GM12875 (cell line): ENCODE results near the gene MED27.
"Not testable (repeated sequence)": the region's sequence is repeated elsewhere in the genome, so short reads cannot be mapped to it uniquely, and the experiment has no call there.

Experiments used
- H3K4me3 ChIP-seq: one replicate; pipeline ENCODE4 v1.5.1; 2011; ENCODE audit warnings: low read depth, low read length, control low read depth
- CTCF ChIP-seq: IDR thresholded peaks from 2 replicates; pipeline ENCODE4 v1.5.1; 2011; ENCODE audit warnings: low read depth, mild to moderate bottlenecking, control low read depth, inconsistent platforms, low read length, moderate library complexity, borderline replicate concordance; ENCODE audit not compliant: insufficient read depth

The MED27 gene

GRCh38 chr9:132011896-132012295 is 67.8 kb downstream of the MED27 start:
- no peak for TF ChIP-seq CTCF
- H3K4me3 ChIP-seq = no peak overlapping the region

GRCh38 chr9:132011309-132011708 is 68.4 kb downstream of the MED27 start:
- no peak for TF ChIP-seq CTCF
- H3K4me3 ChIP-seq = no peak overlapping the region

GRCh38 chr9:132010201-132010600 is 69.5 kb downstream of the MED27 start:
- H3K4me3 ChIP-seq = not testable (repeated sequence)

GRCh38 chr9:132008855-132009812 is 70.5 kb downstream of the MED27 start:
- no peak for TF ChIP-seq CTCF

GRCh38 chr9:132008184-132008803 is 71.4 kb downstream of the MED27 start:
- no peak for TF ChIP-seq CTCF
- H3K4me3 ChIP-seq = no peak overlapping the region

More at GRCh38 chr9:132008855-132009812, 70.5 kb downstream of the MED27 start:
- no peak overlapping the region for H3K4me3 ChIP-seq

GRCh38 chr9:132007371-132008025 is 72.2 kb downstream of the MED27 start:
- H3K4me3 ChIP-seq = no peak overlapping the region

More at GRCh38 chr9:132007371-132008025, 72.2 kb downstream of the MED27 start:
- TF ChIP-seq CTCF = no peak
